Measurements from ENCODE around the gene CDR2.
"Not testable (repeated sequence)": the region's sequence is repeated elsewhere in the genome, so short reads cannot be mapped to it uniquely, and the experiment has no call there.

The CDR2 gene

DNA sequence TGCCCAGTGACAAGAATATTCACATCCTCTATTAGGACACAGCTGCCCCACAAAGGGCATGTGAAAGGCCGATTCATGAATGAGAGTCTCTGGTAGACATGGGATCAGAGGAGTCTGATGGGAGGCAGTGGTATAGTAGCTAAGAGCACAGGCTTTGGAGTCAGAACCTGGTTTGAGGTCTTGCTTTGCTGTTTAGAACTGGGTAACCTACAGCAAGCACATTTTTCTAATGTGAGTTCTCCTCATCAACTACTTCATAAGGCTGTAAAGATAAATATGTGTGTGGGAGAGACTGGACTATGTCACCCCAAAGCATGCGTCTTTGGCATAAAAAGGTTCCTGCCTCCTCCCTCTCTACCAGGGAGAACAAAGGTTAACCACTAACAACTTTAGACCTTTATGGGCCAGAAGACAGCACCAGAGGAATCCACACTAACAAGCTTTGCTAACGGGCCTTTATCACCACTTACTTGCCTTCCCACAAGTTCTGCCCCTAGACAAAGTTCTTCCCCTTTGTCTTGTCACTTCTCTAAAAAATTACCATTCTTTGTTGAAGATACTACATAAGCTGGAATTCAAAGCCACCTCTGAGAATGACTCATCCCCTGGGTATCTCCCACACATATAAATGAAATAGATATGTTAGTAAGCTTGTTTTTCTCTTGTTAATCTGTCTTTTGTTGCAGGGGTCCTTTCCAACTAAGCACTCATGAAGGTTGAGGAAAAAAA is 21.1 kb downstream of the CDR2 start:
- DNase-seq (ENCODE audit: insufficient read length, low spot score) (peak; percentile 30), FAIRE-seq (no peak)

- DNase-seq (ENCODE audit: insufficient read length, low spot score) (no peak), FAIRE-seq (no peak)
Measured at GRCh38 chr16:22352723-22353122, 21.7 kb downstream of the CDR2 start.

DNA sequence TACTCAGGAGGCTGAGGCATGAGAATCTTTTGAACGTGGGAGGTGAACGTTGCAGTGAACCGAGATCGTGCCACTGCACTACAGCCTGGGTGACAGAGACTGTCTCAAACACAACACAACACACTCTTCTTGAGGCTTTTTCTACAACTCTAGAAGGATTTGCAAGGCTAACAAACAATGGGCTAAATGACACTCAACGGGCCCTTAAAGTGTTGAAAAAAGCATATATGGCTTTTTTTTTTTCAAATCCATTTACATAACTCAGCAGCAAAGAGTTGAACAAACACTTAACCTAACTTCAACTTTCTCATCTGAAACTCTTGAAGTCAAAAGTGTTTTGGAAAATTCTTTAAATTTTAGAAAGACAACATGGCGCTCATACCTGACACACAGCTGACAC is 22.3 kb downstream of the CDR2 start:
- no peak for FAIRE-seq

GRCh38 chr16:22351017-22351416 is 23.4 kb downstream of the CDR2 start:
- not testable (repeated sequence) for DNase-seq (ENCODE audit: insufficient read length, low spot score); FAIRE-seq

More for the DNA sequence above, 22.3 kb downstream of the CDR2 start:
- no peak for DNase-seq (ENCODE audit: insufficient read length, low spot score)

DNA sequence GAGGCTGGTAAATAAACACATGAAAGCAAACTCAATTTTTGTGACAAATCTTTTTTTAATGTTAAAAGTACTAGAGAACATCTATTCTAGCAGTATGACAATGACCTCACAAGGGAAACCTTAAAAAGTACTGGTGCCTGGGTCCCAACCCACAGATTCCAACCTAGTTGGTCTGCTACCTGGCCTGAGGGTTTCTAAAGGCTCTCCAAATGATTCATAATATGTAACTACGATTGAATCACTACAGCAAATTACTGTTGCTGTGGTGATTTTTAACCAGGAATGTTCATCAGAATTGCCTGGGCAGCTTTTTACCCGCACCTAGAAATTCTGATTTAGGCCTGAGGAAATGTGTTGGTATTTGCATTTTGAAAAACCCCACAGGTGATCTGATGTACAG is 26.1 kb downstream of the CDR2 start:
- DNase-seq (ENCODE audit: insufficient read length, low spot score) (no peak), FAIRE-seq (no peak)

- no peak for FAIRE-seq
- DNase-seq (ENCODE audit: insufficient read length, low spot score) = no peak
Measured at GRCh38 chr16:22347100-22347820, 27.2 kb downstream of the CDR2 start.

- DNase-seq (ENCODE audit: insufficient read length, low spot score) (no peak), FAIRE-seq (no peak)
Measured at GRCh38 chr16:22346483-22346882, 27.9 kb downstream of the CDR2 start.

- DNase-seq (ENCODE audit: insufficient read length, low spot score) = no peak
- FAIRE-seq = no peak
Measured at GRCh38 chr16:22342082-22342481, 32.3 kb downstream of the CDR2 start.

DNA sequence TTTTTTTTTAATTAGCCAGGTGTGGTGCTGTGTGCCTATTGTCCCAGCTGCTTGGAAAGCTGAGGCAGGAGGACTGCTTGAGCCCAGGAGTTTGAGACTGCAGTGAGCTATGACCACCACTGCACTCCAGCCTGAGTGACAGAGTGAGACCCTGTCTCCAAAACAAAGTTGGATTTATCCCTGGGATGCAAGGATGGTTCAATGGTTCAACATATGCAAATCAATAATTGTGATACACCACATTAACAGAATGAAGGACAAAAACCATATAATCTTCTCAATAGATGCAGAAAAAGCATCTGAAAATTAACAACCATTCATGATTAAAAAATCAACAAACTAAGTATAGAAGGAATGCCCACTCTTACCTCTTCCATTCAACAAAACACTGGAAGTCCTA is 33.5 kb downstream of the CDR2 start:
- FAIRE-seq (no peak), DNase-seq (ENCODE audit: insufficient read length, low spot score) (no peak)

DNA sequence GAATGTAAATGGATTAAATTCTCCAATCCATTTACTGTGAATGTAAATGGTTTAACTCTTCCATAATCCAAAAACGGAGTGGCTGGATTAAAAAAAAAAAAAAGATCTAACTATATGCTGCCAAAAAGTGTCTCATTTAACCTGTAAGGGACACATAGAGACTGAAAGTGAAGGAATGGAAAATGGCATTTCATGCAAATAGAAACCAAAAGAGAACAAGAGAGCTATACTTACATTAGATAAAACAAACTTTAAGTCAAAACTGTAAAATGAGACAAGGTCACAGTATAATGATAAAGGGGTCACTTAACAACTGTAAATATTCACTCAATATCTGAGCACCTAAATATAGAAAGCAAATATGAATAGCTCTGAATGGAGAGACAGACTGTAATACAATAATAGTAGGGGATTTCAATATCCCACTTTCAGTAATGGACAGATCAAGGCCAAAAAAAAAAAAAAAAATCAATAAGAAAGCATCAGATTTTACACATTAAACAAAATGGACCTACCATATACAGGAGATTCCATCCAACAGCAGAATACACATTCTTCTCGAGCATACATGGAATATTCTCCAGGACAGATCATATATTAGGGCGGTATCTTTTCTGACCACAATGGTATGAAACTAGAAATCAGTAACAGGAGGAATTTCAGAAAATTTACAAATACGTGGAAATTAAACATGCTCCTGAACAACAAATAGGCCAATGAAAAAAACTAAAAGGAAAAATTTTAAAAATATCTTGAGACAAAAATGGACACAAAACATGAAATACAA is 36.4 kb downstream of the CDR2 start:
- FAIRE-seq = no peak
- DNase-seq (ENCODE audit: insufficient read length, low spot score) = no peak

DNA sequence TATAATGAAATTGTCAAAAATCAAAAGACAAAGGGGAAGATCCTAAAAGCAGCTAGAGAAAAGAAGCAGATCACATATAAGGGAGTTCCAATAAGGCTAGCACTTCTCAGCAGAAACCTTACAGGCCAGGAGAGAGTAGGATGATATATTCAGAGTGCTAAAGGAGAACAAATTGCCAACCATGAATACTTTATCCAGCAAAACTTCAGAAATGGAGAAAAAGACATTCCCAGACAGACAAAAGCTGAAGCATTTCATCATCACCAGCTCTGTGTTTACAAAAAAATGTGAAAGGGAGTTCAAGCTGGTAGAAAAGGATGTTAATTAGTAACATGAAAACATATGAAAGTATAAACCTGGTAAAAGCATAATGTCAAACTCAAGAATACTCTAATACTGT is 37.4 kb downstream of the CDR2 start:
- DNase-seq (ENCODE audit: insufficient read length, low spot score) (no peak), FAIRE-seq (no peak)

GRCh38 chr16:22336581-22336980 is 37.8 kb downstream of the CDR2 start:
- FAIRE-seq = no peak
- DNase-seq (ENCODE audit: insufficient read length, low spot score) = no peak

GRCh38 chr16:22335668-22336246 is 38.7 kb downstream of the CDR2 start:
- FAIRE-seq (no peak), DNase-seq (ENCODE audit: insufficient read length, low spot score) (no peak)

DNA sequence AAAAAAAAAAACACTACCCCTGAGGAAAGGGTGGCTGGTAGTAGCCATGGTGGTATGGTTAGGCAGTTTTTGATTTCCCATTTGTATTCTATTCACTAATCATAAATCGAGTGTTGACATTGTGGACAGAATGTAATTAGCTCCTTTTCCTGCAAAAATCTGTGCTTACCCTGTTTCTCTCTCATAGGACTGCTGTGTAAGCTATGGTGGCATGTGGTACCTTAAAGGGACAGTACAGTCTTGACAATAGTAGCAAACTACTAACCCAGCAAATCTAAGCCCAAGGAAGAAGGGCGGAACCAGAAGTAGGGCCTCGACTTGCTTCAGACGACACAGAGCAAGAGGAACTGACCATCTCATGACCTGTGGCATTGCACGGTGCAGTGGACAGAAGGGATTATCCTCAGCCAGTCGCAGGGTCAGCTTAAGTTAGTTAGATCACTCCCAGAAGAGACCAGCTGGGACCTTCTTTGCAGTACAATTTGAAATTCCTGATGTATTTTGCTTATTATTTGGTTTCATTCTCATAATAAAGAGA is 40.9 kb downstream of the CDR2 start:
- FAIRE-seq (no peak), DNase-seq (ENCODE audit: insufficient read length, low spot score) (no peak)

GRCh38 chr16:22330326-22330725 is 44.1 kb downstream of the CDR2 start:
- DNase-seq (ENCODE audit: insufficient read length, low spot score) (no peak), FAIRE-seq (no peak)

GRCh38 chr16:22329199-22329695 is 45.2 kb downstream of the CDR2 start:
- FAIRE-seq = no peak
- no peak for DNase-seq (ENCODE audit: insufficient read length, low spot score)

DNA sequence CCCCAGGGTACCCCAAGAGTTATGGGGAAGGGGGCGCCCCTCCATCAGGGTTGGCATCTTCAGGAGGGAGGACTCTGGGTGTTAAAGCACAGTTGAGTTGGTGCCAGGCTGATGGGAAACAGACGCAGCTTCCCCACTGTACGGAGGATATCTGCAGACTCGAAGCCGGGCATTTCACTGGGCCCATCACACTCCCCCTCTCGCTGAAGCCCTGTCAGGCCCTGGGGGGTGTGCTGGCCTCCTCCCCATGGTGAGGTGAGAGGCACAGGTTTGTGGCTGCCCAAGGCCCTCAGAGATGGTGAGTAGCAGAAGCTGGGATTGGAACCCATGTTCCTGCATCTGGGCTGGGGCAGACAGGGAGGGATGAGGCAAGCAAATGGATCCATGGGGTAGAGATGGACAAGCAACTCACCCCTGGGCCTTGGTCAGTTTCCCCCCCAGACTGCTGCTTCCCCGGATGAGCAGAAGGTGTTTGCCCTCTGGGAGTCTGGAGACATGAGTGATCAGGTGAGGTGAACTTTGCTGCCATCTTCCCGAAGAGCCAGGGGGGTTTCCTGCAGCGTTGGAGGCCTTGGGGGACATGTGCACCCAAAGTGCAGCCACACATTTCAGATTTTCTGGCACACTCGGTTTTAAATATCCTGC is 46.2 kb downstream of the CDR2 start:
- DNase-seq (ENCODE audit: insufficient read length, low spot score) (no peak), FAIRE-seq (no peak)

DNA sequence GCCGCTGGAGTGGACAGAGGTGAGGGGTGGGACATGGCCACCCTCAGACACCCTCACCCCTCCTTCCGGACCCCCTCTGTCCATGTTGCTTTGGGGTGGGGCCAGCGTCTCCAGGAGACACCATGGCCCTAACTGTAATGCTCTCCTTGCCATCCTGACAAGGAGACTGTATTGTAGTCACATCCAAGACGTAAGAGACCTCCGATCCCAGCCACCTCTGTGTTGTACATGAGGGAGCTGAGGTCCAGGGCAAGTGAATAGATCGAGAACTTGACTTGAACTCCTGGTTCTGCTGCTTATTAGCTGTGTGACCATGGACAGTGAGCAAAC is 47.0 kb downstream of the CDR2 start:
- FAIRE-seq = no peak
- DNase-seq (ENCODE audit: insufficient read length, low spot score) = no peak

- FAIRE-seq (no peak), DNase-seq (ENCODE audit: insufficient read length, low spot score) (no peak)
Measured at GRCh38 chr16:22326771-22327445, 47.5 kb downstream of the CDR2 start.

GRCh38 chr16:22326369-22326652 is 48.1 kb downstream of the CDR2 start:
- FAIRE-seq = no peak

More at GRCh38 chr16:22326369-22326652, 48.1 kb downstream of the CDR2 start:
- DNase-seq (ENCODE audit: insufficient read length, low spot score) = no peak

Measured in HTR-8/SVneo (cell line).